Calu3 (cell line): Measurements from ENCODE around the gene CALCOCO1. TPM values are rescaled to one million over a fixed set of nuclear protein-coding genes. Genes with fewer than 3 reads are reported as not detected.

Experiments used
- BruUV-seq: library from RNA; stranded (reverse); fragments of 400-500 nt; replicated peaks from 2 replicates; lab custom pipeline; 2021; lab: Mats Ljungman, UMichigan
- CTCF ChIA-PET: fragments of 300-600 bp; sonication (Branson Sonifier 250); formaldehyde crosslinking; loops from one replicate; lab custom pipeline; 2022; ENCODE audit warnings: antibody characterized with exemption; lab: Charles Lee
- DNase-seq: peaks from one replicate; pipeline ENCODE4 v3.0.0; 2022
- H3K27ac Mint-ChIP-seq: one replicate; pipeline ENCODE4 v1.8.0; 2022; ENCODE audit warnings: mixed read lengths; ENCODE audit not compliant: unreplicated experiment
- H3K27me3 Mint-ChIP-seq: one replicate; pipeline ENCODE4 v1.8.0; 2022; ENCODE audit warnings: mixed read lengths; ENCODE audit not compliant: unreplicated experiment
- H3K36me3 Mint-ChIP-seq: one replicate; pipeline ENCODE4 v1.8.0; 2022; ENCODE audit warnings: mild to moderate bottlenecking, moderate library complexity, mixed read lengths; ENCODE audit not compliant: insufficient read depth, unreplicated experiment
- H3K4me1 Mint-ChIP-seq: one replicate; pipeline ENCODE4 v1.8.0; 2022; ENCODE audit warnings: mild to moderate bottlenecking, low read depth, mixed read lengths; ENCODE audit not compliant: unreplicated experiment
- H3K4me3 Mint-ChIP-seq: one replicate; pipeline ENCODE4 v1.8.0; 2022; ENCODE audit warnings: mild to moderate bottlenecking, low read depth, moderate library complexity, mixed read lengths; ENCODE audit not compliant: unreplicated experiment
- H3K9me3 Mint-ChIP-seq: one replicate; pipeline ENCODE4 v1.8.0; 2022; ENCODE audit warnings: low read depth, mixed read lengths; ENCODE audit not compliant: unreplicated experiment
- CTCF ChIP-seq: fragments of 200-600 bp; IDR thresholded peaks from one replicate; pipeline ENCODE4 v1.8.0; 2022; ENCODE audit warnings: antibody characterized with exemption; ENCODE audit not compliant: unreplicated experiment
- intact Hi-C: fragments of 100-400 bp; cut with micrococcal nuclease; formaldehyde crosslinking; loops from one replicate; pipeline ENCODE4 v1.10.0; 2022; ENCODE audit not compliant: unreplicated experiment
- total RNA-seq: library from RNA; stranded (reverse); gene quantifications from 2 replicates; pipeline ENCODE4 v1.2.3, GENCODE V29; 2022

The CALCOCO1 gene
- total RNA-seq, 1 experiment from 2014 or later = 42.1 TPM

DNA sequence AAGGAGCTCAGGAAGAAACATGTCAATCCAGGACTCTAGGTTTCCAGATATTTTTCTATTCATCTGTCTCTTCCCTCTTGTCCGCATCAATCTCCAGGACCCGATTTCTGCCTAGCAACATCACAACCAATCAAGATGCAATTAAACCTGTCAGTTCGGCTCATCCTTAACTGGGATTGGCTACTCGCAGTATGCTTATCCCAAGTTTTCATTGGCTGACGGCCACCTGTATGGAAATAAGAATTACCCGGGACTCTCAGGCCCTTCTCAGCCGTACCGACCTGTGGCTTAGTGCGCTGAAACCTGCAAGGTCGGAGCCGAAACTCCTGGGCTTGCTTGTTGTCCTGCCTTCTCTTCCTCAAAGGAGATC lies 31.0 kb downstream of the CALCOCO1 start:
- TF ChIP-seq CTCF = no peak
- peaks cover 2% of the 10 kb centered on the region for H3K9me3 Mint-ChIP-seq
- BruUV-seq = no TSS peak
- peak overlapping the region; percentile 4 for H3K27ac Mint-ChIP-seq
- H3K27me3 Mint-ChIP-seq = peaks cover 90% of the 10 kb centered on the region
- intact Hi-C loops = no loop called here
- peaks cover 5% of the 10 kb centered on the region for H3K36me3 Mint-ChIP-seq
- H3K4me1 Mint-ChIP-seq = no peaks in the 10 kb centered on the region
- peak overlapping the region; percentile 59 for H3K4me3 Mint-ChIP-seq
- CTCF ChIA-PET = no interaction called here
- peak; percentile 79 for DNase-seq

DNA sequence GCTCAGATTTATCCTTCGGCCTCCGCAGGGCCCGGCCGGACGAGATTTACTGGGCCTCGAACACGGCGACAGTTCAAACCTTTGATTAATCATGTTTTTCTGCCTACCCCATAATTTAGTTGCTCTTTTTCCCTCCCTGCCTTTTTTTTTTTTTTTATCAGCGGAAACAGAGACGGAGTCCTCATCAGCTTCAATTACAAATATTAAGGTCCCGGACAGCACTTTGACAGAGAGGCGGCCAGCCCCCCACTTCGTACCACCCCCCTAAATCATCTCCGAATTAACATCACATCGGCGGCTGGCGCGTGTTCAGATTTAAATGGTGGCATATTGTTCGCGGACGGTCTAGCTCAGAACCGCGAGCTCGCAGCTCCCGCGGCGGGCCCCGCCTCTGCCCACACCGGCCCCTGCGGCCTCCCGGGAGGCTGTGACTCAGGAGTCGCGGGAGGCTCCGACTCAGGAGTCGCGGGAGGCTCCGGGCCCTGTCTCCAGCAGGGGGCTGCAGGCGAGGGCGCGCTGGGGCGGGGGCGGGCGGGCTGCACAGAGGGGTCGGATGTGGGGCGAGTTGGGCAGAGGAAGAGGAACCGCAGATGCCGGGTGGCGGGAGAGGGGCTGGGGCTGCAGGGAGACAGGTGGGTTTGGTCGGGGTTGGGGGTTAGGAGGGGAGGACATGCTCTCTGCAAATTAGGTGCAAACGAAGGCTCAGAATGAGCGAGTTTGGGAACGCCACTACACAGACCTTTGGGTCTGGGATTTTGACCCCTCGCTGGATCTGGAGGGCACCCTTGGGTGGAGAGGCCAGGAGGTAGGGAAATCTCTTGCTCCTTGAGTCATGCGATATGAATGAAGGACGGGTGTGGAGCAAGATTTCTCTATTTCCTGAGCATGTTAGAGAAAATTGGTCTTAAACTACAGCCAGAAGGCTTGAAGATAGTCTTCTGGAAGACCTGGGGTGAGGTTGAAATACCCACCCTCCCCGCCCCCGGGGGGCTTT lies 31.8 kb downstream of the CALCOCO1 start:
- Mint-ChIP-seq H3K4me1 (no peaks in the 10 kb centered on the region), H3K27ac (no peak overlapping the region), H3K36me3 (peaks cover 5% of the 10 kb centered on the region), H3K27me3 (peaks cover 90% of the 10 kb centered on the region), H3K9me3 (peaks cover 2% of the 10 kb centered on the region), H3K4me3 (peak overlapping the region; percentile 59)
- intact Hi-C loops = no loop called here
- peak; percentile 66 for DNase-seq
- CTCF ChIA-PET = interaction anchor here (0.6 kb wide), 1 partner anchor 134 kb away, joined by 3 read pairs; no protein-coding TSS in a partner anchor
- no TSS peak for BruUV-seq
- peak; percentile 48 for TF ChIP-seq CTCF

DNA sequence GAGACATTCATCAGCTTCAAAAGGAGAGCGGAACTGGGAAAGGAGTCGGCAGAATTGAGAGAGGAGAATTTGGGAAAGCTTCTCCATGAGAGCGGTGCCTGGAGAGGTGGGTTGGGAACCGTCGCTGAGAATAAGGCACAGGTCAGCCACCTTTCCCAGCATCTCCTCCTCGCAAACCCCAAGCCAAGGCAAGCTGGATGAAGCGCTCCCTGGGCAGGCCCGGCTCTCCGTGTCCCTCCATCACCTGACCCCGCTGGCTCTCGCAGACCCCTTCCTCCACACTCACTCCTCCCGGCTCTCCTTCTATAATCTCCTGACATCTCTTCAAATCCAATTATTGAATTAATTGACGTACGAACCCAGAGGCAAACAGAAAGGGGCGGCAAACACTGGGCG lies 32.5 kb downstream of the CALCOCO1 start:
- no peak overlapping the region for H3K27ac Mint-ChIP-seq
- CTCF ChIA-PET = interaction anchor here (0.6 kb wide), 1 partner anchor 133 kb away, joined by 3 read pairs; no protein-coding TSS in a partner anchor
- no peaks in the 10 kb centered on the region for H3K4me1 Mint-ChIP-seq

GRCh38 chr12:53688134-53688533 lies 39.1 kb downstream of the CALCOCO1 start:
- Mint-ChIP-seq H3K4me3 (no peak overlapping the region), H3K36me3 (no peaks in the 10 kb centered on the region), H3K9me3 (peaks cover 2% of the 10 kb centered on the region), H3K27me3 (peaks cover 81% of the 10 kb centered on the region), H3K4me1 (no peaks in the 10 kb centered on the region), H3K27ac (no peak overlapping the region)
- CTCF ChIA-PET = no interaction called here
- no peak for TF ChIP-seq CTCF
- BruUV-seq = no TSS peak
- DNase-seq = no peak
- intact Hi-C loops = no loop called here

More for the DNA sequence above, 32.5 kb downstream of the CALCOCO1 start:
- DNase-seq = no peak
- intact Hi-C loops = no loop called here
- Mint-ChIP-seq H3K27me3 (peaks cover 90% of the 10 kb centered on the region), H3K9me3 (peaks cover 2% of the 10 kb centered on the region), H3K4me3 (no peak overlapping the region), H3K36me3 (peaks cover 5% of the 10 kb centered on the region)
- no peak for TF ChIP-seq CTCF
- no TSS peak for BruUV-seq
